NCI-H69 (cell line): ENCODE results near the gene GANC.
"Not testable (repeated sequence)": the region's sequence is repeated elsewhere in the genome, so short reads cannot be mapped to it uniquely, and the experiment has no call there.

Source experiments
- DNase-seq: peaks from one replicate; lab custom pipeline; 2025; lab: John Stamatoyannopoulos, UW

GANC gene

GRCh38 chr15:42272939-42273899 is at the start of gene GANC, which contains the start of gene TMEM87A:
Gene GANC, plus strand, starts transcription at chr15:42273201. Its CDS starts 1,281 bp downstream, at chr15:42274482.
Gene TMEM87A, minus strand, starts transcription at chr15:42273433. Its CDS starts 35 bp downstream, at chr15:42273398.
- DNase-seq: peak; percentile 96

GRCh38 chr15:42226648-42227047 is 46.4 kb upstream of the GANC start:
- no peak for DNase-seq

- DNase-seq: no peak
Measured at GRCh38 chr15:42228036-42228435, 45.0 kb upstream of the GANC start.

- not testable (repeated sequence) for DNase-seq
Measured at GRCh38 chr15:42228981-42229380, 44.0 kb upstream of the GANC start.

- DNase-seq: no peak
Measured at GRCh38 chr15:42231088-42231487, 41.9 kb upstream of the GANC start.

GRCh38 chr15:42232606-42233005 is 40.4 kb upstream of the GANC start:
- DNase-seq: no peak

- no peak for DNase-seq
Measured at GRCh38 chr15:42233107-42233506, 39.9 kb upstream of the GANC start.

- DNase-seq: no peak
Measured at GRCh38 chr15:42239528-42240182, 33.3 kb upstream of the GANC start.

GRCh38 chr15:42240823-42241222 is 32.2 kb upstream of the GANC start:
- DNase-seq: no peak

- no peak for DNase-seq
Measured at GRCh38 chr15:42253300-42253699, 19.7 kb upstream of the GANC start.

GRCh38 chr15:42264795-42265194 is 8.2 kb upstream of the GANC start:
- no peak for DNase-seq

GRCh38 chr15:42267286-42267685 is 5.7 kb upstream of the GANC start:
- DNase-seq: no peak

GRCh38 chr15:42270551-42270950 is 2.5 kb upstream of the GANC start:
- no peak for DNase-seq

- DNase-seq: no peak
Measured at GRCh38 chr15:42270996-42271395, 2.0 kb upstream of the GANC start.

- DNase-seq: peak; percentile 49
Measured at GRCh38 chr15:42273900-42274701, 1.1 kb downstream of the GANC start.

GRCh38 chr15:42274702-42274989 is 1.6 kb downstream of the GANC start:
- DNase-seq: no peak

GRCh38 chr15:42275780-42276391 is 2.9 kb downstream of the GANC start:
- no peak for DNase-seq

- DNase-seq: no peak
Measured at GRCh38 chr15:42276762-42277161, 3.8 kb downstream of the GANC start.

- no peak for DNase-seq
Measured at GRCh38 chr15:42279234-42279723, 6.3 kb downstream of the GANC start.

- no peak for DNase-seq
Measured at GRCh38 chr15:42282344-42282743, 9.3 kb downstream of the GANC start.

- no peak for DNase-seq
Measured at GRCh38 chr15:42282926-42283325, 9.9 kb downstream of the GANC start.

- no peak for DNase-seq
Measured at GRCh38 chr15:42283671-42284070, 10.7 kb downstream of the GANC start.
